ENCODE measurements around the gene CD93.

CD93 gene

GRCh38 chr20:23086056-23086566 is at the start of gene CD93:
CD93 (minus strand) TSS chr20:23086324; CDS start chr20:23086192, 132 bp downstream.
- no peak for DNase-seq (ENCODE audit: extremely low read depth, low read depth)
- TF ChIP-seq CTCF (IDR thresholded peaks at IDR 0.05; ENCODE audit: low read depth, low read length, missing control alignments): no peak

GRCh38 chr20:23133560-23133998 is 47.5 kb upstream of the CD93 start:
- no peak overlapping the region for H3K4me3 ChIP-seq (replicated peaks; ENCODE audit: low read depth, low read length)
- no peak for TF ChIP-seq CTCF (IDR thresholded peaks at IDR 0.05; ENCODE audit: low read depth, low read length, missing control alignments)
- no peak for DNase-seq (ENCODE audit: extremely low read depth, low read depth)

More at GRCh38 chr20:23086056-23086566, at the start of gene CD93:
- no peak within 1 kb of the TSS for H3K4me3 ChIP-seq (replicated peaks; ENCODE audit: low read depth, low read length)

GRCh38 chr20:23132930-23133559 is 46.9 kb upstream of the CD93 start:
- no peak overlapping the region for H3K4me3 ChIP-seq (replicated peaks; ENCODE audit: low read depth, low read length)
- no peak for TF ChIP-seq CTCF (IDR thresholded peaks at IDR 0.05; ENCODE audit: low read depth, low read length, missing control alignments)
- DNase-seq (ENCODE audit: extremely low read depth, low read depth): no peak

- no peak for TF ChIP-seq CTCF (IDR thresholded peaks at IDR 0.05; ENCODE audit: low read depth, low read length, missing control alignments)
- no peak overlapping the region for H3K4me3 ChIP-seq (replicated peaks; ENCODE audit: low read depth, low read length)
- DNase-seq (ENCODE audit: extremely low read depth, low read depth): no peak
Observed at GRCh38 chr20:23132293-23132929, 46.3 kb upstream of the CD93 start.

GRCh38 chr20:23131766-23132165 is 45.6 kb upstream of the CD93 start:
- no peak for DNase-seq (ENCODE audit: extremely low read depth, low read depth)
- no peak for TF ChIP-seq CTCF (IDR thresholded peaks at IDR 0.05; ENCODE audit: low read depth, low read length, missing control alignments)
- no peak overlapping the region for H3K4me3 ChIP-seq (replicated peaks; ENCODE audit: low read depth, low read length)

- no peak for TF ChIP-seq CTCF (IDR thresholded peaks at IDR 0.05; ENCODE audit: low read depth, low read length, missing control alignments)
- DNase-seq (ENCODE audit: extremely low read depth, low read depth): no peak
Observed at GRCh38 chr20:23130622-23131140, 44.6 kb upstream of the CD93 start.

More at GRCh38 chr20:23130622-23131140, 44.6 kb upstream of the CD93 start:
- H3K4me3 ChIP-seq (replicated peaks; ENCODE audit: low read depth, low read length): no peak overlapping the region

Measured in HFF-Myc (cell line).